ENCODE results near the gene VSTM1. TPM values are rescaled to one million over a fixed set of nuclear protein-coding genes. Genes with fewer than 3 reads are reported as not detected.

VSTM1 gene
- total RNA-seq, 1 donor from 2014 or later: not detected

DNA sequence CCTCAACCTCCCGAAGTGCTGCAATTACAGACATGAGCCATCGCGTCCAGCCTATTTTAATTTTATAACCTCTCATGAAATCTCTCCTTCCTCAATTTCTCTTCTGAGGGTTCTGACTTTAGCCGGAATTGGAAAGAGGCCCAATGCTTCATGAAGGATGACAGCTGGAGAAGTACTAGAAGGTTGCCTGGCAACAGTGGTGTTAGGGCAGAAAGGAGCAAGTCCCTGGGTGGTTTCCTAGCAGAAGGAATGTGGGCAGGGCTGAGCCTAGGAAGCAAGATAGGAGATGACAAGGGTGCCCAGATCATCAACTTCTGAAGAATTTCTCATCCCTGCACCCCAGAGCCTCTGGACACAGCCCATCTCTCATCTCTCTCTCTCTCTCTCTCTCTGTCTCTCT lies 46.4 kb downstream of the VSTM1 start:
- Histone ChIP-seq H3K9ac (ENCODE audit: low read depth in 1 of 3, low read length in 3 of 3) (no peak overlapping the region), H3K4me3 (ENCODE audit: low read length in 3 of 3) (no peak overlapping the region), H3K9me3 (ENCODE audit: control insufficient read depth in 3 of 3, low read length in 3 of 3) (no peaks in the 10 kb centered on the region), H3K27ac (ENCODE audit: low read depth, low read length) (no peak overlapping the region), H3K27me3 (ENCODE audit: control insufficient read depth in 3 of 3, insufficient read depth in 3 of 3, low read length in 3 of 3) (peaks cover 0 to 8% (median 2%) of the 10 kb centered on the region in 3 donors), H3K36me3 (ENCODE audit: control insufficient read depth in 3 of 3, insufficient read depth in 3 of 3, low read length in 3 of 3) (no peaks in the 10 kb centered on the region), H3K4me1 (ENCODE audit: control insufficient read depth in 3 of 3, insufficient read depth in 3 of 3, low read length in 3 of 3) (peaks cover 0 to 2% (median 0%) of the 10 kb centered on the region in 3 donors)

DNA sequence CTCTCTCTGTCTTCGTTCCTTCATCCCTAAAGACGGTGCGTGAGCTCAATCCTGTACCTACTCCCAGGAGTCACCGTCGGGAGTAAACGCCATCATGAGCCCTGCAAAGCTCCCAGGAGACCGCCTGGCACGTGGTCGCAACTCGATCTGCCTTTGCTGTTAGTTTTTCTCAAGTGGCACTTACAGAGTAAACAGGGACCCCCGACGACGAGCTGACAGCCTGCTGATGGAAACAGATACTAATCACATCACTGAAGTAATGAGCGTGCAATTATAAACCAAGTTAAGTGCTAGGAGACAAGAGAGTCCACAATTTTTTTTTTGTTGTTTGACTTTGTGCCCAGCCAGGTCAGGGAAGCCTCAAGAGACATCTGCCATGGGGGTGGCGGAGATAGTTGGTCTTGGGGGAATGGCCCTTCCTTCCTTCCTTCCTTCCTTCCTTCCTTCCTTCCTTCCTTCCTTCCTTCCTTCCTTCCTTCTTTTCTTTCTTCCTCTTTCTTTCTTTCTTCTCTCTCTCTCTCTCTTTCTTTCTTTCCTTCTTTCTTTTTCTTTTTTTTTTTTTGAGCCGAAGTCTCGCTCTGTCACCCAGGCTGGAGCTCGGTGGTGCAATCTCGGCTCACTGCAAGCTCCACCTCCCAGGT lies 48.7 kb downstream of the VSTM1 start:
- H3K27me3 ChIP-seq (ENCODE audit: control insufficient read depth in 3 of 3, insufficient read depth in 3 of 3, low read length in 3 of 3): peaks cover 0 to 6% (median 4%) of the 10 kb centered on the region in 3 donors

DNA sequence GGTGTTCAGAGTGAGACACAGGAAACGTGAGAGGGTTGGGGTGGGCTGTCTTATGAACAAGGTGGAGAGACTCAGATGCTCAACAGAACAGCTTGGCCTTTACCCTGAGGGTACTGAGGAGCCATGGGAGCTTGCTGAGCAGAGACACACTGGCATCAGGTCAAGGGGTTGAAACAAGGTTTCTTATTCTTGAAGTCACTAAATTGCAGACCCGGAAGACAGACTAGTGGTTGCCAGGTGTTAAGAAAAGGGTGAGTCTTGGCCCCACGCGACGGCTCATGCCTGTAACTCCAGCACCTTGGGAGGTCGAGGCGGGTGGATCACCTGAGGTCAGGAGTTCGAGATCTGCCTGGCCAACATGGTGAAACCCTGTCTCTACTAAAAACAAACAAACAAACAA lies 49.8 kb downstream of the VSTM1 start:
- Histone ChIP-seq H3K4me1 (ENCODE audit: control insufficient read depth in 3 of 3, insufficient read depth in 3 of 3, low read length in 3 of 3) (peaks cover 0 to 2% (median 0%) of the 10 kb centered on the region in 3 donors), H3K9me3 (ENCODE audit: control insufficient read depth in 3 of 3, low read length in 3 of 3) (no peaks in the 10 kb centered on the region), H3K27ac (ENCODE audit: low read depth, low read length) (no peak overlapping the region), H3K36me3 (ENCODE audit: control insufficient read depth in 3 of 3, insufficient read depth in 3 of 3, low read length in 3 of 3) (no peaks in the 10 kb centered on the region), H3K9ac (ENCODE audit: low read depth in 1 of 3, low read length in 3 of 3) (no peak overlapping the region), H3K27me3 (ENCODE audit: control insufficient read depth in 3 of 3, insufficient read depth in 3 of 3, low read length in 3 of 3) (peaks cover 0 to 6% (median 4%) of the 10 kb centered on the region in 3 donors), H3K4me3 (ENCODE audit: low read length in 3 of 3) (no peak overlapping the region)

More for the DNA sequence above, 48.7 kb downstream of the VSTM1 start:
- Histone ChIP-seq H3K9me3 (ENCODE audit: control insufficient read depth in 3 of 3, low read length in 3 of 3) (no peaks in the 10 kb centered on the region), H3K4me3 (ENCODE audit: low read length in 3 of 3) (no peak overlapping the region), H3K27ac (ENCODE audit: low read depth, low read length) (no peak overlapping the region), H3K36me3 (ENCODE audit: control insufficient read depth in 3 of 3, insufficient read depth in 3 of 3, low read length in 3 of 3) (no peaks in the 10 kb centered on the region), H3K4me1 (ENCODE audit: control insufficient read depth in 3 of 3, insufficient read depth in 3 of 3, low read length in 3 of 3) (peaks cover 0 to 2% (median 0%) of the 10 kb centered on the region in 3 donors), H3K9ac (ENCODE audit: low read depth in 1 of 3, low read length in 3 of 3) (no peak overlapping the region)

DNA sequence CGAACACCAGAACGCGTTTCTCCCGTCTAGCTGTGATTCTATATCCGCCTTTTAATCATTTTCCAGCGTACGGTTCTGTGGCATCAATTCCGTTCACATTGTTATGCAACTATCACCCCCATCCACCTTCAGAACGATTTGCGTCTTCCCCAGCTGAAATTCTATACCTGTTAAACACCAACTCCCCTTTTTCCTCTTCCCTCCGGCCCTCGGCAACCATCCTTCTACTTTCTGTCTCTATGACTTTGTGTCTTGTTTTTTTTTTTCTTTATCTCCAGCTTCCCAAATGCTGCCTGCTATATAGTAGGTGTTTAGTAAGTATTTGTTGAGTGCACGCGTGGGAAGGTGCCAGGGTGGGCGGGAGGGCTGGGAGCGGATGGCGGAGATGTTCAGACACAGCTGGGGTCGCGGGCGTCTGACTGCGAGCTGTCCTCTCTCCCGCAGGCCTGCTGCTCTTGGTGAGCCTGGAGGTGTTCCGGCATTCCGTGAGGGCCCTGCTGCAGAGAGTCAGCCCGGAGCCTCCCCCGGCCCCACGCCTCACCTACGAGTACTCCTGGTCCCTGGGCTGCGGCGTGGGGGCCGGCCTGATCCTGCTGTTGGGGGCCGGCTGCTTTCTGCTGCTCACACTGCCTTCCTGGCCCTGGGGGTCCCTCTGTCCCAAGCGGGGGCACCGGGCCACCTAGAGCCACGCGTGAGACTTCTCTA lies 52.0 kb downstream of the VSTM1 start:
- Histone ChIP-seq H3K27me3 (ENCODE audit: control insufficient read depth in 3 of 3, insufficient read depth in 3 of 3, low read length in 3 of 3) (peaks cover 0 to 6% (median 4%) of the 10 kb centered on the region in 3 donors), H3K4me1 (ENCODE audit: control insufficient read depth in 3 of 3, insufficient read depth in 3 of 3, low read length in 3 of 3) (peaks cover 0 to 9% (median 4%) of the 10 kb centered on the region in 3 donors), H3K36me3 (ENCODE audit: control insufficient read depth in 3 of 3, insufficient read depth in 3 of 3, low read length in 3 of 3) (peaks cover 0 to 3% (median 3%) of the 10 kb centered on the region in 3 donors), H3K4me3 (ENCODE audit: low read length in 3 of 3) (no peak overlapping the region), H3K9me3 (ENCODE audit: control insufficient read depth in 3 of 3, low read length in 3 of 3) (no peaks in the 10 kb centered on the region), H3K9ac (ENCODE audit: low read depth in 1 of 3, low read length in 3 of 3) (no peak overlapping the region), H3K27ac (ENCODE audit: low read depth, low read length) (no peak overlapping the region)

DNA sequence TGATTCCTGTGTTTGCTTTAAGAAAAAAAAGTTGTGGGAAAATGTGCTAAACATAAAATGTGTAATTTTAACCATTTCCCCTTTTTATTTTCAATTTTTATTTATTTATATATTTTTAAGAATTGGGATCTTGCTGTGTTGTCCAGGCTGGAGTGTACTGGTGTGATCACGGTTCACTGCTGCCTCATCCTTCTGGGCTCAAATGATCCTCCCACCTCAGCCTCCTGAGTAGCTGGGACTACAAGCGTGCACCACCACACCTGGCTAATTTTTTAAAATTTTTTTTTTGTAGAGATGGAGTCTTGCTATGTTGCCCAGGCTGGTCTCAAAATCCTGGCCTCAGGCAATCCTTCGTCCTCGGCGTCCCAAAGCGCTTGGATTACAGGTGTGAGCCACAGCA lies 53.2 kb downstream of the VSTM1 start:
- Histone ChIP-seq H3K36me3 (ENCODE audit: control insufficient read depth in 3 of 3, insufficient read depth in 3 of 3, low read length in 3 of 3) (peaks cover 0 to 3% (median 3%) of the 10 kb centered on the region in 3 donors), H3K9ac (ENCODE audit: low read depth in 1 of 3, low read length in 3 of 3) (no peak overlapping the region), H3K4me3 (ENCODE audit: low read length in 3 of 3) (no peak overlapping the region), H3K4me1 (ENCODE audit: control insufficient read depth in 3 of 3, insufficient read depth in 3 of 3, low read length in 3 of 3) (peaks cover 0 to 9% (median 4%) of the 10 kb centered on the region in 3 donors), H3K9me3 (ENCODE audit: control insufficient read depth in 3 of 3, low read length in 3 of 3) (no peaks in the 10 kb centered on the region), H3K27ac (ENCODE audit: low read depth, low read length) (no peak overlapping the region), H3K27me3 (ENCODE audit: control insufficient read depth in 3 of 3, insufficient read depth in 3 of 3, low read length in 3 of 3) (peaks cover 0 to 6% (median 4%) of the 10 kb centered on the region in 3 donors)

DNA sequence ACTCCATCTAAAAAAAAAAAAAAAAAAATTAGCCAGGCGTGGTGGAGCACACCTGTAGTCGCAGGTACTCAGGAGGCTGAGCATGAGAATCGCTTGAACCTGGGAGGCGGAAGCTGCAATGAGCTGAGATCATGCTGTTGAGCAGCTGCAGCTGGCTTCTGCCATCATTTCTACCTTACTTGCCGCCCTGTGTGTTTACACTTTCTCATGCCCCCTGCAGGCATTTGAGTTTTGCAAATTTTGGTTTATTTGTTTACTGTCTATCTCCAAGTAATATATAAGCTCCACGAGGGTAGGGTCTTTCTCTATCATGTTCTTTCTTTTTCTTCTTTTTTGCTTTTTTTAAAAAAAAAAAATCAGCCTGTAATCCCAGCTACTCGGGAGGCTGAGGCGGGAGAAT lies 54.3 kb downstream of the VSTM1 start:
- H3K9me3 ChIP-seq (ENCODE audit: control insufficient read depth in 3 of 3, low read length in 3 of 3): no peaks in the 10 kb centered on the region
- peaks cover 0 to 2% (median 0%) of the 10 kb centered on the region in 3 donors for H3K27me3 ChIP-seq (ENCODE audit: control insufficient read depth in 3 of 3, insufficient read depth in 3 of 3, low read length in 3 of 3)
- peaks cover 0 to 3% (median 3%) of the 10 kb centered on the region in 3 donors for H3K36me3 ChIP-seq (ENCODE audit: control insufficient read depth in 3 of 3, insufficient read depth in 3 of 3, low read length in 3 of 3)
- no peak overlapping the region for H3K9ac ChIP-seq (ENCODE audit: low read depth in 1 of 3, low read length in 3 of 3)
- no peak overlapping the region for H3K4me3 ChIP-seq (ENCODE audit: low read length in 3 of 3)
- no peak overlapping the region for H3K27ac ChIP-seq (ENCODE audit: low read depth, low read length)
- peaks cover 0 to 7% (median 4%) of the 10 kb centered on the region in 3 donors for H3K4me1 ChIP-seq (ENCODE audit: control insufficient read depth in 3 of 3, insufficient read depth in 3 of 3, low read length in 3 of 3)

DNA sequence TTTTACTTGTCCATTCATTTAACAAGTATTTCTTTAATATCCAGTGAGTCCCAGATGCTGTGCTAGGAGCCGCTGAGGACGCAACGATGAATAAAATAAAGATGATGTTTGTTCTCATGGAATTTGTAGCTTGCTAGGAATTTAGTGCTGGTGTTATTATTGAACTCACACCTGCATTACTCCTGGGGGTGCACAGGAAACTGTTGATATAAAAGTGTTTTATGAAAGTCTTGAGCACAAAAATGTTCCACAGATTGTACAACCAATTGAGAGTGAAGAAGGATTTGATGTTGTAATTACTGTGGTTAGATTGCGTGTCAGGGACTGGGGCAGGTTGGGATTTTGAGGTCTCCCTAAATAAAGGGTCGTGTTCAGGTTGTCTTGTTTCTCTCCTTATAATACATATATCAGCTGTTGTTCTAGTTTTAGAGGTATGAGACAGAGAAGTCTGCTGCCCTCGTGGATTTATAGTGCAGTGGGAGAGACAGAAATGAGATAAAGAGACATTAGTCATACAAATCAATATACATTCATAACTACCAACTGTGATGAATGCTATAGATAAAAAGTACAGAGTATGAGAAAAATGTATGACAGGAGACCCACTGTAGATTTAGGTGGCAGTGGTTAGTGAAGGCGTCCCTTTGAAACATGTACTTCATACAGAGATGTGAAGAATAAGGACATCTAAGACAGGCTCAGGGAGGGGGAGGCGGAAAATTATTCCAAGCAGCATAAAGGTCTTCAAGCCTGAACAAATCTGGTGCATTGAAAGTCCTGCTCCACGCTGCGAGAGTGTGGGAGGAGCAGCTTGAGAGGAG lies 61.0 kb downstream of the VSTM1 start:
- no peak overlapping the region for H3K9ac ChIP-seq (ENCODE audit: low read depth in 1 of 3, low read length in 3 of 3)
- H3K36me3 ChIP-seq (ENCODE audit: control insufficient read depth in 3 of 3, insufficient read depth in 3 of 3, low read length in 3 of 3): peaks cover 11 to 29% (median 12%) of the 10 kb centered on the region in 3 donors
- H3K4me3 ChIP-seq (ENCODE audit: low read length in 3 of 3): no peak overlapping the region
- peaks cover 0 to 6% (median 0%) of the 10 kb centered on the region in 3 donors for H3K4me1 ChIP-seq (ENCODE audit: control insufficient read depth in 3 of 3, insufficient read depth in 3 of 3, low read length in 3 of 3)
- H3K9me3 ChIP-seq (ENCODE audit: control insufficient read depth in 3 of 3, low read length in 3 of 3): no peaks in the 10 kb centered on the region
- H3K27ac ChIP-seq (ENCODE audit: low read depth, low read length): no peak overlapping the region
- H3K27me3 ChIP-seq (ENCODE audit: control insufficient read depth in 3 of 3, insufficient read depth in 3 of 3, low read length in 3 of 3): peaks cover 0 to 6% (median 0%) of the 10 kb centered on the region in 3 donors

DNA sequence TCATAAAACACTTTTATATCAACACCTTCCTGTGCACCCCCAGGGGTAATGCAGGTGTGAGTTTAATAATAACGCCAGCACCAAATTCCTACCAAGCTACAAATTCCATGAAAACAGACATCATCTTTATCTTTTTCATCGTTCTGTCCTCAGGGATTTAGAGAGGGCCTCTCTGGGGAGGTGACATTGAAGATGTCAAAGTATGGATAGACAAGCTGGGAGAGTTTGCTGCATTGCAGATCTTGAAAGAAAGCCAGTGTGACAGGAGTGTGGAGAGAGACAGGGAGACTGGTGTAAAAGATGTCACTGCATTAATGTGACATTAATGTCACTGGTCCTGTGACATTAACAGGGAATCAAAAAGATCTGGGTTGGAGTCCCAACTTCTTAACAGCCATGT lies 62.2 kb downstream of the VSTM1 start:
- peaks cover 0 to 9% (median 0%) of the 10 kb centered on the region in 3 donors for H3K4me1 ChIP-seq (ENCODE audit: control insufficient read depth in 3 of 3, insufficient read depth in 3 of 3, low read length in 3 of 3)

DNA sequence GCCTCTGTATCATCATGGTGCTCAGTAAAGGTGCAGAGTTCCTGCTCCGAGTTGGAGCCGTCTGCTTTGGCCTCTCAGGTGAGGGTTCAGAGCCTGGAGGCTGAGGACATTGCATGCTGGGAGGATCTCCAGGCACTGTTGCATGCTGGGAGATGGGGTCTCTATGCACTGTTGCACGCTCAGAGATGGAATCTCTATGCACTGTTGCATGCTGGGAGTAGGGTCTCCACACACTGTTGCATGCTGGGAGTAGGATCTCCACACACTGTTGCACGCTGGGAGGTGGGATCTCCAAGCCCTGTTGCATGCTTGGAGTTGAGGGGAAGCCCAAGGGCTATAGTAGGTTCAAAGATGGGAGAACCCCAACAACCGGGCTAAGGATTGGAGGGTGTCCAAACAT lies 64.0 kb downstream of the VSTM1 start:
- H3K27me3 ChIP-seq (ENCODE audit: control insufficient read depth in 3 of 3, insufficient read depth in 3 of 3, low read length in 3 of 3): peaks cover 0 to 8% (median 0%) of the 10 kb centered on the region in 3 donors
- H3K9me3 ChIP-seq (ENCODE audit: control insufficient read depth in 3 of 3, low read length in 3 of 3): no peaks in the 10 kb centered on the region
- H3K27ac ChIP-seq (ENCODE audit: low read depth, low read length): no peak overlapping the region
- H3K9ac ChIP-seq (ENCODE audit: low read depth in 1 of 3, low read length in 3 of 3): no peak overlapping the region
- H3K4me3 ChIP-seq (ENCODE audit: low read length in 3 of 3): no peak overlapping the region
- peaks cover 11 to 26% (median 12%) of the 10 kb centered on the region in 3 donors for H3K36me3 ChIP-seq (ENCODE audit: control insufficient read depth in 3 of 3, insufficient read depth in 3 of 3, low read length in 3 of 3)
- peaks cover 5 to 16% (median 9%) of the 10 kb centered on the region in 3 donors for H3K4me1 ChIP-seq (ENCODE audit: control insufficient read depth in 3 of 3, insufficient read depth in 3 of 3, low read length in 3 of 3)

More for the DNA sequence above, 62.2 kb downstream of the VSTM1 start:
- no peaks in the 10 kb centered on the region for H3K9me3 ChIP-seq (ENCODE audit: control insufficient read depth in 3 of 3, low read length in 3 of 3)
- peaks cover 11 to 26% (median 12%) of the 10 kb centered on the region in 3 donors for H3K36me3 ChIP-seq (ENCODE audit: control insufficient read depth in 3 of 3, insufficient read depth in 3 of 3, low read length in 3 of 3)
- peaks cover 0 to 6% (median 0%) of the 10 kb centered on the region in 3 donors for H3K27me3 ChIP-seq (ENCODE audit: control insufficient read depth in 3 of 3, insufficient read depth in 3 of 3, low read length in 3 of 3)
- H3K27ac ChIP-seq (ENCODE audit: low read depth, low read length): no peak overlapping the region
- H3K9ac ChIP-seq (ENCODE audit: low read depth in 1 of 3, low read length in 3 of 3): no peak overlapping the region
- H3K4me3 ChIP-seq (ENCODE audit: low read length in 3 of 3): no peak overlapping the region

All from skeletal muscle tissue (tissue), 4 donors.